Mucosa of stomach (tissue), 1 donor: ENCODE measurements around the gene BID.
"Not testable (repeated sequence)": the region's sequence is repeated elsewhere in the genome, so short reads cannot be mapped to it uniquely, and the experiment has no call there.

Experiments used
- H3K27me3 ChIP-seq: one replicate; pipeline ENCODE4 v1.7.0; 2013; ENCODE audit warnings: mild to moderate bottlenecking, low read length; ENCODE audit not compliant: control insufficient read depth, insufficient read depth
- H3K36me3 ChIP-seq: one replicate; pipeline ENCODE4 v1.7.0; 2013; ENCODE audit warnings: low read length; ENCODE audit not compliant: control insufficient read depth, insufficient read depth
- H3K4me1 ChIP-seq: one replicate; pipeline ENCODE4 v1.7.0; 2013; ENCODE audit warnings: mild to moderate bottlenecking, low read length; ENCODE audit not compliant: control insufficient read depth, insufficient read depth
- H3K4me3 ChIP-seq: one replicate; pipeline ENCODE4 v1.7.0; 2013; ENCODE audit warnings: low read length
- H3K9ac ChIP-seq: one replicate; pipeline ENCODE4 v1.7.0; 2013; ENCODE audit warnings: mild to moderate bottlenecking, low read length, moderate library complexity
- H3K9me3 ChIP-seq: one replicate; pipeline ENCODE4 v1.7.0; 2013; ENCODE audit warnings: mild to moderate bottlenecking, low read length, moderate library complexity; ENCODE audit not compliant: control insufficient read depth
- donor health status: Pancreatic carcinoma.

BID gene

DNA sequence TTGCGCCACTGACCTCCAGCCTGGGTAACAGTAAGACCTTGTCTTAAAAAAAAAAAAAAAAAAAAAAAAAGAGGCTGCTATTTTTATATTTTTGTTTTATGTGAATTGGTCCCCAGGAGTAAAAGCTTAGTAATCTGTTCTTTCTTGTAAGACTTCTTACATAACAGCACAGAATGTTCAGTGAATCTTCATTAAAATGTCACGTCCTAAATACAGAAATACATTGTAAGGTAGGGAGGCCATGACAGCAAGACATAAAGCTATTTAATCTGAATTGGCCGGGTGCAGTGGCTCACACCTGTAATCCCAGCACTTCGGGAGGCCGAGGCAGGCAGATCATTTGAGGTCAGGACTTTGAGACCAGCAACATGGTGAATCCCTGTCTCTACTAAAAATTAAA, 64.2 kb downstream of the BID start:
- peaks cover 7% of the 10 kb centered on the region for H3K4me1 ChIP-seq
- no peak overlapping the region for H3K4me3 ChIP-seq
- H3K27me3 ChIP-seq = no peaks in the 10 kb centered on the region
- no peak overlapping the region for H3K9ac ChIP-seq
- no peaks in the 10 kb centered on the region for H3K36me3 ChIP-seq
- no peaks in the 10 kb centered on the region for H3K9me3 ChIP-seq

DNA sequence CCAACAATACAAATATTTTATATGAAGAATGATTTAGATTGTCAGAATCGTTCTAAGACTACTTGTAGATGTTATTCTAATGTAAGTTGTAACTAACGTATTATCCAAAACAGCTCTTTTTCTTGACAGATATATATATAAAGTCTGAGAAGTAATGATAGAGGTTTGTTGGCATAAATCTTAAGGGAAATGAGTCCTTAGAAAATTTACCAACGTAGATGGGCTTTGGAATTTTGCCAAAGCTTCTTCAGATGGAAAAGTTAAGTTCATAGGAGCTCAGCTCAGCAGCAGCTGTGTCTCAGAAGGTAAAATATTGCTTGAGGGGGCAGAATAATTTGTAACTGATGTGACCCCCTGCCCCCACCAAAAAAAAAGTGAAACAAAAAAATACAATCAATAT, 66.7 kb downstream of the BID start:
- no peak overlapping the region for H3K4me3 ChIP-seq
- H3K27me3 ChIP-seq = no peaks in the 10 kb centered on the region
- peaks cover 7% of the 10 kb centered on the region for H3K4me1 ChIP-seq
- H3K9me3 ChIP-seq = no peaks in the 10 kb centered on the region
- H3K36me3 ChIP-seq = no peaks in the 10 kb centered on the region
- H3K9ac ChIP-seq = no peak overlapping the region

DNA sequence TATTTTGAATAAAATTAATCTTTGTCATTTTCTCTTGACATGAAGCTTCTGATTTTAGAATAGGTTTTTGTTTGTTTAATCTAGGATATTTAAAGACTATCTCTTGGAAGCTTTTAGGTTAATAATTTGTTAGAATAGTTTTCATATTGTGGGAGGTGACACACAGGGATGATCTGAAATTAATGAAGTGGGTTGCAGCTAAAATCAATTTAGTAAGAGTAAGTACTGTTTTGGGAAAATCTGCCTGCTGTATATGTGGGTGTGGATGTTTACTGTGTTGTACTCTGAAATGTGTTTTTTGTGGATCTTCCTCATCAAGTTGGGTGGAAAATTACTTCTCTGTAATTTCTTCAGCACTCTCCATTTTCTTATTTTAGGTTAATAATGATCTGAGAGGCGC, 67.3 kb downstream of the BID start:
- H3K36me3 ChIP-seq = no peaks in the 10 kb centered on the region
- peak overlapping the region; percentile 10 for H3K9ac ChIP-seq
- H3K4me3 ChIP-seq = no peak overlapping the region
- no peaks in the 10 kb centered on the region for H3K27me3 ChIP-seq
- no peaks in the 10 kb centered on the region for H3K9me3 ChIP-seq
- peaks cover 7% of the 10 kb centered on the region for H3K4me1 ChIP-seq

DNA sequence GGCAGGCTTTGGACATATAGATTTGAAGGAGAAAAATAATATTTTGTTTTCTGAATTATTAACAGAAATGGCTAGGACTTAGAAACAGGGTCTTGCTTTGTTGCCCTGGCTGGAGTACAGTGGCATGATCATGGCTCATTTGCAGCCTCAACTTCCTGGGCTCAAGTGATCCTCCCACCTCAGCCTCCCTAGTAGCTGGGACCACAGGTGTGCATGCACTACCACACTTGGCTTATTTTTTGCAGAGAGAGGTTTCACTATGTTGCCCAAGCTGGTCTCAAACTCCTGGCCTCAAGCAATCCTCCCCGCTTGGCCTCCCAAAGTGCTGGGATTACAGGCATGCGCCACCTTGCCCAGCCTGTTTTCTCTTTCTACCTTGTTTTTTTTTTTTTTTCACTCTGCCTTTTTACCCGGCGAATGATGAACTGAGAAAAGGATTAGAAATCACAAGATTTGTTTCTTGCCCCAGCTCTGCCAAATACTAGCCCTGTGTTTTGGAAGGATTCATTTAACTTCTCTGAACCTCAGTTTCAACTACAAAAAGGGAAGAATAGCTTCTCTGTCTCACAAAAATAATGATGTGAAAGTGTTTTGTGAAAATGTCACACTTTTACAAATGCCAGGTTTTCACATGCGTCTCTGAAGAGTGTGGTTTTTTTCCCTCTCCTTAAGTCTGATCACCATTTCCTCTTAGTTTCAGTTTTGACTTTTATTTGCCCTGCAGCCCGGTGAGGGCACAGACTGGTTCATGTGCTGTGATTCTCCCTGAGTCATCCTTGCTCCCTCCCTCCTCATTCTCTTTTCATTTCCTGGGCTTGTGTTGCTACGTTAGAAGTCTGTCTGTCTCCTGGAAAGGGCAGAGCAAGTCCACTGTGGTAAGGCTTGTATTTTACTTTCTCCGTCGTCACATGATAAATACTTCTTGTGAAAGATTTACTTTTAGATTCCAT, 68.0 kb downstream of the BID start:
- Histone ChIP-seq H3K27me3 (no peaks in the 10 kb centered on the region), H3K4me1 (peaks cover 7% of the 10 kb centered on the region), H3K9me3 (no peaks in the 10 kb centered on the region), H3K4me3 (no peak overlapping the region), H3K9ac (no peak overlapping the region), H3K36me3 (no peaks in the 10 kb centered on the region)

DNA sequence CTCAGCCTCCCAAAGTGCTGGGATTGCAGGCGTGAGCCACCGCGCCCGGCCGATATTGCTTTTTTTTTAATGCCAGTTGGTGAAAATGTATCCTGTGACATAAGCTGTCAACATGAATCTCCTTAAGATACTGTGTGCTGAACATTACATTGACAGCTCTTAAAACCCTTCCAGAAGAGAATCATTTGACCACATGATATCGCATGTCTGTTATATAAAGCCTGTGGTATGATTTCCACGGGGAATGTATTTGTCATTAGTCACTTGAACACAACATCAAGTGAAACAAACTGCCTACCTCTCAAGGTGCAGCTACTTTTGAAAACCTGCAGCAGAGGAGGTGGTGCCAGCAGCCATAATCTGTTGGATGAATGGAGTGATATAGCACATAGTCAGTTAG, 68.7 kb downstream of the BID start:
- no peaks in the 10 kb centered on the region for H3K9me3 ChIP-seq
- H3K27me3 ChIP-seq = no peaks in the 10 kb centered on the region
- peaks cover 7% of the 10 kb centered on the region for H3K4me1 ChIP-seq
- no peak overlapping the region for H3K9ac ChIP-seq
- H3K36me3 ChIP-seq = no peaks in the 10 kb centered on the region
- H3K4me3 ChIP-seq = no peak overlapping the region

DNA sequence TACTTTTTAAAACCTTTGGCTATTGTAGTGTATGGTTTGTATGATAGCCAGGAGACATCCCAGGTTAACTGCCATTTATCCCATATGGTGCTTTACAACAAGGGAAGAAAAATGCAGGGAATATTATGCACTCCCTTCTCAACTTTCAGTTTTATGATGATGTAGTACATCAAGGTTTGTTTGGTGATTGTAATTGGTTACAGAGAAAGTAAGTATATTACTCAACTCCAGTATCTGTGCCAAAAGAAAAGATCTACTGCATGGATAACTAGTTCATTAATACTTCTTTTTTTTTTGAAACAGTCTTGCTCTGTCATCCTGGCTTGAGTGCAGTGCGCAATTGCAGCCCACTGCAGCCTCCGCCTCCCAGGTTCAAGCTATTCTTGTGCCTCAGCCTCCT, 70.5 kb downstream of the BID start:
- Histone ChIP-seq H3K36me3 (no peaks in the 10 kb centered on the region), H3K4me3 (no peak overlapping the region), H3K9me3 (no peaks in the 10 kb centered on the region), H3K9ac (no peak overlapping the region), H3K27me3 (no peaks in the 10 kb centered on the region), H3K4me1 (peaks cover 7% of the 10 kb centered on the region)

DNA sequence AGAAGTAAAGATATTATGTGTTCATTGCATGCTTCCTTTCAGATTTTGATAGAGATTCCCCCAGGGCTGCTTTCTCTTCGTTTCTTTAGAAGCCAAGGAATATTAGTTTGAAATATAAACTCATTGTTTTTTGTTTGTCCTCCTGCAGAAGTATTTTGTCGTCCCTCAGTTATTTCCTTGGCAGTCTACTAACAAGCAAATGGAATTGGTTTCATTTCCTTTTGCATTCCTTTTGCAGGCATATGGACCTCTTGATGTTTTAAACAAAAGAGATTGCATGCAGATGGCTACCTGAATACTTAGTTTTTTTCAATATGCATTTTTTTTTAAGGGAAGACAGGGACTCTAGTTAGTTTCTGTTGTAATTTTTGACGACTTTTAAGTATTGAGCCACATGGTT, 73.5 kb downstream of the BID start:
- H3K4me1 ChIP-seq = peaks cover 3% of the 10 kb centered on the region
- H3K4me3 ChIP-seq = no peak overlapping the region
- H3K9me3 ChIP-seq = no peaks in the 10 kb centered on the region
- H3K9ac ChIP-seq = no peak overlapping the region
- no peaks in the 10 kb centered on the region for H3K27me3 ChIP-seq
- H3K36me3 ChIP-seq = no peaks in the 10 kb centered on the region

DNA sequence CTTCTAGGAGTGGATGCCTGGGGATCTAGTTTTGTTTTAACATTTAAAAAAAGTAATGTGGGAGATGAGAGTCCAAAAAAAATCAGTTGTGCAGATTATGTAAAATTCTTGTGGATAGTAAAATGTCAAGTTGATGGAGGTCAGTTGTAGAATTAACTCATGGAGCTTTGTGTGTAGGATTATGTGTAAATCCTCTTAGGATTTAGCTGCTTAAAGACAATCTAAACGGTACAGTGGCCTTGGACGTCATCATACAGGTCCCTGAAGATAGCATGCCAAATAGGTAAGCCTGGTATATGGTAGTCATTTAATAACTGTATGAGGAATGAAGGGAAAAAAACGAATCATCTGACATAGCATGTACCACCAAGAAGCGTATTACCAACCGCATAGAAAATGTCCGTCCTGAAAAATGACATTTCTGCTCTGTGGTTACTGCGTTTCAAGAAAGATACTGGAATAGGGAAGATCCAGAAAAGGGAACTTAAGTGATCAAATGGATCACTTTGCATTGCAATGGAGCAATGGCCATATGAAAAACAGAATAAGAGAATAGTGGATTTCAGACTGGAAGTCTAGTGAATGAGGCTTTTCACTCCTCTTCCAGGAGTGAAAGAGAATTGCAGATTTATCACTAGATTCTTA, 74.5 kb downstream of the BID start:
- Histone ChIP-seq H3K9ac (no peak overlapping the region), H3K36me3 (no peaks in the 10 kb centered on the region), H3K9me3 (no peaks in the 10 kb centered on the region), H3K27me3 (no peaks in the 10 kb centered on the region), H3K4me1 (no peaks in the 10 kb centered on the region), H3K4me3 (no peak overlapping the region)

DNA sequence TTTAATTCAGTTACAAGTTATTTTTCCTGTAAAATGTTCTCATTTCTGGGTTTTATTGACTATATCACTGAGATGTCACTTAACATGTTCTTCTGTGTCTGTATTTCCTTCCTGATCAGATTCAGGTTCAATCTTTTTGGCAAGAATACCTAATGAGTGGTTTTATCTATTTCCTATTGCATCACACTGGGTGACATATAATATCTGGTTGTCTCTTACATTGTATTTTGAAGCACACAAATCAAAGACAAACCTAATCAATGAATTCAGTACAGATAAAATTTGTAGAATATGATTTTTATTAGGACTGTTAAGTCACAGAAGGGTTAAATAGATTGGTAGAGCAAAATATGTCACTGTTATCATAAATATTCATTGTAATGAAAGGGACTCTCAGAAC, 75.3 kb downstream of the BID start:
- no peak overlapping the region for H3K4me3 ChIP-seq
- no peaks in the 10 kb centered on the region for H3K27me3 ChIP-seq
- H3K4me1 ChIP-seq = no peaks in the 10 kb centered on the region
- H3K9me3 ChIP-seq = no peaks in the 10 kb centered on the region
- no peak overlapping the region for H3K9ac ChIP-seq
- H3K36me3 ChIP-seq = no peaks in the 10 kb centered on the region

DNA sequence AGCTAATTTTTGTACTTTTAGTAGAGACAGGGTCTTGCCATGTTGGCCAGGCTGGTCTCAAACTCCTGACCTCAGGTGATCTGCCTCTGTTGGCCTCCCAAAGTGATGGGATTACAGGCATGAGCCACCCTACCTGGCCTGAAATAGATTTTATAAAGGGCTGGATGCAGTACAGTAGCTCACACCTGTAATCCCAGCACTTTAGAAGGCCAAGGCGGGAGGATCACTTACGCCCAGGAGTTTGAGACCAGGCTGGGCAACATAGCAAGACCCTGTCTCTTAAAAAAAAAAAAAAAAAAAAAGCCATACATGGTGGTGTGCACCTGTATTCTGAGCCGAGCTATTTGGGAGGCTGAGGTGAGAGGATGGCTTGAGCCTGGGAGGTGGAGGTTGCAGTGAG, 76.0 kb downstream of the BID start:
- not testable (repeated sequence) for H3K9me3 ChIP-seq, H3K4me1 ChIP-seq, H3K4me3 ChIP-seq, H3K27me3 ChIP-seq, H3K36me3 ChIP-seq, H3K9ac ChIP-seq

DNA sequence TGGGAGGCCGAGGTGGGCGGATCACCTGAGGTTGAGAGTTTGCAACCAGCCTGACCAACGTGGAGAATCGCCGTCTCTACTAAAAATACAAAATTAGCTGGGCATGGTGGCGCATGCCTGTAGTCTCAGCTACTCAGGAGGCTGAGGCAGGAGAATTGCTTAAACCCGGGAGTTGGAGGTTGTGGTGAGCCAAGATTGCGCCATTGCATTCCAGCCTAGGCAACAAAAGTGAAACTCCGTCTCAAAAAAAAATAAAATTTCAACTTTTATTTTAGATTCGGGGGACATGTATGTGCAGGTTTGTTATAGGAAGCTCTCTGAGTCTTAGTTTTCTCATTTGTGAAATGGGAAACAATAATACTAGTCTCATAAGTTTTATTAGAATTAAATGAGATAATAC, 77.1 kb downstream of the BID start:
- H3K27me3 ChIP-seq, H3K4me1 ChIP-seq, H3K36me3 ChIP-seq, H3K9ac ChIP-seq, H3K9me3 ChIP-seq, H3K4me3 ChIP-seq: not testable (repeated sequence)

DNA sequence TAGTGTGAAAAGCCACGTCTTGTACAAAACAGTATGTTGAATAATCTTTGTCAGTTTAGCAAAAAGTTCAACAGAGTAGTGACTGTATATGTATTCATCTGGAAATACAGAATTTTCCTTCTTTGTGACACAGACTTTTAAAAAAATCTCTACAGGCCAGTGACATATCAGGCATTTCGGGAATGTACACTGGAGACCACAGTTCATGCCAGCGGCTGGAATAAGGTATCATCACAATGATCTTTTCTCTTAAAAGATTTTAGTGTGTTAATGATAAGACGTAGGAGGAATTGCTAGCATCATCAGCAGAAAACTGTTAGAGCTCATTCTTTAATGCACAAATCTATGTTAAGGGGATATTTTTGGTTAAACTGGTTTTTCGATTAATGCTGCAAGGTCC, 78.3 kb downstream of the BID start:
- Histone ChIP-seq H3K9me3 (no peaks in the 10 kb centered on the region), H3K9ac (no peak overlapping the region), H3K36me3 (no peaks in the 10 kb centered on the region), H3K4me3 (no peak overlapping the region), H3K27me3 (no peaks in the 10 kb centered on the region), H3K4me1 (no peaks in the 10 kb centered on the region)
